Endothelial cell (in vitro differentiated cells): ENCODE measurements around the gene EGFL7. TPM values are rescaled to one million over a fixed set of nuclear protein-coding genes. Genes with fewer than 3 reads are reported as not detected.

ENCODE experiments used
- DNase-seq: peaks from one replicate; pipeline ENCODE4 v3.0.0; 2021; ENCODE audit warnings: low spot score
- H3K27ac Mint-ChIP-seq: one replicate; pipeline ENCODE4 v1.8.0; 2021; ENCODE audit warnings: mixed read lengths, inconsistent platforms; ENCODE audit not compliant: unreplicated experiment
- H3K27me3 Mint-ChIP-seq: one replicate; pipeline ENCODE4 v1.8.0; 2021; ENCODE audit warnings: mild to moderate bottlenecking, moderate library complexity, mixed read lengths, inconsistent platforms; ENCODE audit not compliant: unreplicated experiment
- H3K36me3 Mint-ChIP-seq: one replicate; pipeline ENCODE4 v1.8.0; 2021; ENCODE audit warnings: mild to moderate bottlenecking, low read depth, mixed read lengths, inconsistent platforms; ENCODE audit not compliant: unreplicated experiment
- H3K4me1 Mint-ChIP-seq: one replicate; pipeline ENCODE4 v1.8.0; 2021; ENCODE audit warnings: mild to moderate bottlenecking, mixed read lengths, inconsistent platforms; ENCODE audit not compliant: unreplicated experiment
- H3K4me3 Mint-ChIP-seq: one replicate; pipeline ENCODE4 v1.8.0; 2021; ENCODE audit warnings: mild to moderate bottlenecking, mixed read lengths, inconsistent platforms; ENCODE audit not compliant: unreplicated experiment
- H3K9me3 Mint-ChIP-seq: one replicate; pipeline ENCODE4 v1.8.0; 2021; ENCODE audit warnings: mixed read lengths, inconsistent platforms; ENCODE audit not compliant: unreplicated experiment
- total RNA-seq: library from RNA; stranded (reverse); fragmentation: NEBNext Ultra II Directional; extraction: Animal tissue kit (Norgen Biotek cat#: 25700); gene quantifications from one replicate; pipeline ENCODE4 v1.2.1, GENCODE V29; 2021; ENCODE audit not compliant: unreplicated experiment
- TF ChIP-seq, protein P1 (sequence below): fragments of 200-600 bp; sonication (generic); IDR thresholded peaks from one replicate; pipeline ENCODE4 v1.5.0; 2021; ENCODE audit warnings: antibody characterized with exemption; ENCODE audit not compliant: unreplicated experiment

EGFL7 gene
- total RNA-seq, 1 donor from 2014 or later, result 945 TPM

DNA sequence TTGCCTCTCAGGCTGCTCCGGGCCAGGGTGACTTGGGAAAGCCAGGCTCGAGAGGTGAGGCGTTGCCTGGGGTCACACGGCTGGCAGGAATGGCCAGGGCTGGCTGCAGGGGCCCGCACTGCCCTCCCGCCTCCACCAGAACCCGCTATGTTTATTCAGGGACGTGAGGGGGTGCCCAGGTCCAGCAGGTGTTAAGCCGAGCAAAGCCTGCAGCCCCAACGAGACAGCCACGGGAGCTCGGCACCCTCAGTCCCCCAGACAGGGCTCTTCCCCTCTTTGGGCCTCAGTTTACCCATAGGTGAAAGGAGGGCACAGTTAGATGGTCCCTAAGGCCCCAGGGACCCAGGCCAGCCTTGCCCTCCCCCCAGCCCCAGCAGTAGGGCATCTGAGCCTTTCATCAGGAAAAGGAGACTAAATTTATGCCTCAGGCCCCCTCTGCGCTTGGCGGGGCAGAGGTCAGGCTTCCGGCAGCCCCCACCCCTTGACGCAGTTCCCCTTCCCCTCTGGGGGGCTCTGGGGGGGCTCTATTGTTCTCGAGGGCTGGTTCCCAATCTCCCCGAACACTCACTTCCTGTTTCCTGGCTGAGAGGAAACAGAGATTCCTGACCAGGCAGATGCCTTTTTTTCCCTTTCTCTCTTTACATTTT lies 7.1 kb upstream of the EGFL7 start:
- Mint-ChIP-seq H3K27me3 (peaks cover 5% of the 10 kb centered on the region), H3K4me1 (peaks cover 18% of the 10 kb centered on the region), H3K36me3 (peaks cover 3% of the 10 kb centered on the region), H3K27ac (peak overlapping the region; percentile 98), H3K4me3 (peak overlapping the region; percentile 65), H3K9me3 (no peaks in the 10 kb centered on the region)
- DNase-seq, result peak; percentile 91
- TF ChIP-seq, protein P1, sequence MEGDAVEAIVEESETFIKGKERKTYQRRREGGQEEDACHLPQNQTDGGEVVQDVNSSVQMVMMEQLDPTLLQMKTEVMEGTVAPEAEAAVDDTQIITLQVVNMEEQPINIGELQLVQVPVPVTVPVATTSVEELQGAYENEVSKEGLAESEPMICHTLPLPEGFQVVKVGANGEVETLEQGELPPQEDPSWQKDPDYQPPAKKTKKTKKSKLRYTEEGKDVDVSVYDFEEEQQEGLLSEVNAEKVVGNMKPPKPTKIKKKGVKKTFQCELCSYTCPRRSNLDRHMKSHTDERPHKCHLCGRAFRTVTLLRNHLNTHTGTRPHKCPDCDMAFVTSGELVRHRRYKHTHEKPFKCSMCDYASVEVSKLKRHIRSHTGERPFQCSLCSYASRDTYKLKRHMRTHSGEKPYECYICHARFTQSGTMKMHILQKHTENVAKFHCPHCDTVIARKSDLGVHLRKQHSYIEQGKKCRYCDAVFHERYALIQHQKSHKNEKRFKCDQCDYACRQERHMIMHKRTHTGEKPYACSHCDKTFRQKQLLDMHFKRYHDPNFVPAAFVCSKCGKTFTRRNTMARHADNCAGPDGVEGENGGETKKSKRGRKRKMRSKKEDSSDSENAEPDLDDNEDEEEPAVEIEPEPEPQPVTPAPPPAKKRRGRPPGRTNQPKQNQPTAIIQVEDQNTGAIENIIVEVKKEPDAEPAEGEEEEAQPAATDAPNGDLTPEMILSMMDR, result no peak

DNA sequence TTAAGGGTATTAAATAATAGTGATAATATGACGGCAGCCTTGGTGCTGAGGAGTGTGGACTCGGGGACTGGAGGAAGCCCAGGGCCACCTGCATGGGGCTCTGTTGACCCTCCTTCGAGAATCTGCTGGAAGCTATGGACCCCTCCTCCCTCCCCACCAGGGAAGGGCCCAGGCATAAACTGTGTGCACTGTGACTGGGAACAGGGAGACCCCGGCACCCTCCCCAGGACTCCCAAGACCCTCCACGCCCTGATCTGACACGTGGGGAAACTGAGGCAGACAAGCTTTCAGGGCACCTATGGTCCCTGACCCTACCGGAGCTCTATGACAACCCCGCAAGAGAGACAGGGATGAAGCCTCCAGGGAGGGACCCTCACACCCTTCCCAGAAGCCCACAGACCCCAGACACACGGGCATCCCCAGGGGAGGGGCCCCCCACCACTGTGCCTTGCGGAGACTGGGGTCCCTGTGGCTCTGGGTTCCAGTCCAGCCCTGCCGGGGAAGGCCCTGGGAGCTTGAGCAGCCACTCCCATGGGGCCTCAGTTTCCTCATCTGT lies 6.5 kb upstream of the EGFL7 start:
- Mint-ChIP-seq H3K27me3 (peaks cover 5% of the 10 kb centered on the region), H3K27ac (peak overlapping the region; percentile 98), H3K36me3 (peaks cover 3% of the 10 kb centered on the region), H3K4me3 (peak overlapping the region; percentile 62), H3K4me1 (peaks cover 18% of the 10 kb centered on the region), H3K9me3 (no peaks in the 10 kb centered on the region)
- TF ChIP-seq, protein P1, result no peak
- DNase-seq, result no peak

DNA sequence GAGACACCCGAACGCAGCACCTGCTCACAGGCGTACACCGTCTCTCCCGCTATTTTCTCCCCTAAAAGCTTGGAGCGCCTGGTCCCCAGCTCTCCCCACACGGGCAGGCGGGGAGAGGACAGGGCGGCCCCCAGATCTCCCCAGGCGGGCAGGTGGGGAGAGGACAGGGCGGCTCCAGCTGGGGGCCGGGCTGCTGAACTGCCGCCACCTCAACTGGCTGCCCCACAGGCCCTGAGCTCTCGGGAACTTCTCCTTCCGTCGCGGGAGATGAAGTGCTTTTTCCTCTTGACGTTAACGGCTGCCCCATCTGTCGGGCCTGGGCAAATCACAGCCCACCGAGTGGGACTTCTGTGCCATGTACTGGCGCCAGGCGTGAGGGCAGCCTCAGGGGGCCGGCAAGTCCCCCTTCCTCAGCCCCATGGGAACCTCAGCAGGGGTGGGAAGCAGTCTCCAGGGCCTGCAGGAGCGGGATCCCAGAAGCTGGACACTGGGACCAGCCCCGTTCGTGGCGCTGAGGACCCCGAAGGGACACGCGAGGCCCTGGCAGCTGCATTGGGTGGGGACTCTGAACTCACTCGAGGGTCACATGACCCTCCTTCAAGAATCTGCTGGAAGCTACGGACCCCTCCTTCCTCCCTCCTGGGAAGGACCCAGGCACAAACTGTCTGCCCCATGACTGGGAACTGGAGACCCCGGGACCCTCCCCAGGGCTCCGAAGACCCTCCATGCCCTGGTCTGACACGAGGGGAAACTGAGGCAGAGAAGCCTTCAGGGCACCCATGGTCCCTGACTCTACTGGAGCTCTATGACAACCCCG lies 5.7 kb upstream of the EGFL7 start:
- Mint-ChIP-seq H3K27ac (peak overlapping the region; percentile 98), H3K9me3 (no peaks in the 10 kb centered on the region)
- no peak for DNase-seq

DNA sequence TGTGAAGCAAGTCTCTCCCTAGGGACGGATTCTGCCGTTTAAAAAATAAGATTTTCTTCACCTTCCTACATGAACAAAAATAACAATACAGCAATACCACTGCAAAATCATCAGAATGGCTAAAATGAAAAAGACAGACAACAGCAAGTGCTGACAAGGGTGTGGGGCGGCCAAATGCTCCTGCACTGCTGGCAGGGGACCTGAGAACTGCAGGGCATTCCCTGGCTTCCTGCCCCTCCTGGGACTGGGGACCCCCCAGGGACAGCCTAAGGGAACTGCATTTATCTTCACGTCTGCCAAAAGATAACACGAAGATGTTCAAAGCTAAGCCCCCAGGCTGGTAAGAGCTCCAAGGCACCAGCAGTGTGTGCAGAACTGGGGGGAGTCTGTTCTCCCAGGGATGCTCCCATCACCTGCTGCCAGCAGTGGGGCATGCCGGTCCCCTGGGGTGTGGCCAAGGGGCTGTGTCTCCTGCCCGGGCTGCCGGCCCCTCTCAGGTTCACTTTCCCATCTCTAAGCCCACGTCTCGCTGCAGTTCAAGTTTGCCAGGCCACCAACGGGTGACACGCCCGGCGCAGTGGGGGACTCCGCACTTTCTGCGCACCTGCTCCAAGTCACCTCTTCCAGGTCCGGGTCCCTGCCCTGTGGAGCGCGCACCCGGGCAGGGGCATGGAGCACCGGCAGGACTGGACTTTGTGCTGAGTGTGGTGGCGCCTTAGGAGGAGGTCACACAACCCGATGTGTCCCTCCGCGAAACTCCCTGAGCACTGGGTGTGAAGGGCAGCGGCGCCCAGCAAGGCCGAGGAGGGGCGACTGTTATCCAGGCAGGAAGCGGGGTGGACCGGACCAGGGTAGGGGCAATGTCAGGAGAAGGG lies 4.5 kb upstream of the EGFL7 start:
- TF ChIP-seq, protein P1, result no peak
- H3K27me3 Mint-ChIP-seq, result peaks cover 10% of the 10 kb centered on the region
- H3K4me1 Mint-ChIP-seq, result peaks cover 18% of the 10 kb centered on the region
- H3K36me3 Mint-ChIP-seq, result peaks cover 6% of the 10 kb centered on the region
- H3K27ac Mint-ChIP-seq, result peak overlapping the region; percentile 94
- no peak for DNase-seq
- peak overlapping the region; percentile 74 for H3K4me3 Mint-ChIP-seq
- H3K9me3 Mint-ChIP-seq, result no peaks in the 10 kb centered on the region

More for the DNA sequence above, 5.7 kb upstream of the EGFL7 start:
- Mint-ChIP-seq H3K36me3 (peaks cover 3% of the 10 kb centered on the region), H3K4me1 (peaks cover 18% of the 10 kb centered on the region), H3K4me3 (no peak overlapping the region), H3K27me3 (peaks cover 5% of the 10 kb centered on the region)
- TF ChIP-seq, protein P1, result no peak
